Central memory CD8-positive, alpha-beta T cell (primary cell): ENCODE results near the gene MACROD2.

ENCODE experiments used
- ATAC-seq: fragments of 150-1000 bp; cut with Tn5 transposase; replicated peaks from 2 replicates; pipeline ENCODE4 v1.10.0; 2022; ENCODE audit warnings: mild to moderate bottlenecking, moderate FRiP score, moderate number of reproducible peaks; ENCODE audit not compliant: poor library complexity, severe bottlenecking; ENCODE audit errors: extremely low read depth
- DNase-seq, 2 donors: peaks; one replicate each; pipeline ENCODE4 v3.0.0; 2021; ENCODE audit warnings: low spot score in 2 of 2
- H3K27ac Mint-ChIP-seq: one replicate; pipeline ENCODE4 v1.8.0; 2022; ENCODE audit warnings: low read depth, mild to moderate bottlenecking, moderate library complexity, mixed read lengths
- H3K27me3 Mint-ChIP-seq: one replicate; pipeline ENCODE4 v1.8.0; 2022; ENCODE audit warnings: mixed read lengths
- H3K36me3 Mint-ChIP-seq: one replicate; pipeline ENCODE4 v1.8.0; 2022; ENCODE audit warnings: mild to moderate bottlenecking, moderate library complexity, mixed read lengths; ENCODE audit not compliant: insufficient read depth
- H3K4me1 Mint-ChIP-seq: one replicate; pipeline ENCODE4 v1.8.0; 2022; ENCODE audit warnings: mixed read lengths
- H3K4me3 Mint-ChIP-seq: one replicate; pipeline ENCODE4 v1.8.0; 2022; ENCODE audit warnings: mild to moderate bottlenecking, moderate library complexity, mixed read lengths
- H3K9me3 Mint-ChIP-seq: one replicate; pipeline ENCODE4 v1.8.0; 2022; ENCODE audit warnings: mixed read lengths

MACROD2 gene

GRCh38 chr20:14815340-14815739 is 820.0 kb downstream of the MACROD2 start:
- H3K9me3 Mint-ChIP-seq: peaks cover 25% of the 10 kb centered on the region
- ATAC-seq (no peak), DNase-seq (no peak)
- H3K36me3 Mint-ChIP-seq: no peaks in the 10 kb centered on the region
- H3K27ac Mint-ChIP-seq: no peak overlapping the region
- H3K27me3 Mint-ChIP-seq: no peaks in the 10 kb centered on the region
- H3K4me3 Mint-ChIP-seq: no peak overlapping the region
- H3K4me1 Mint-ChIP-seq: no peaks in the 10 kb centered on the region

GRCh38 chr20:14816471-14816870 is 821.2 kb downstream of the MACROD2 start:
- Mint-ChIP-seq H3K27me3 (no peaks in the 10 kb centered on the region), H3K27ac (no peak overlapping the region), H3K4me1 (no peaks in the 10 kb centered on the region), H3K4me3 (no peak overlapping the region), H3K36me3 (no peaks in the 10 kb centered on the region), H3K9me3 (peaks cover 24% of the 10 kb centered on the region)
- ATAC-seq (no peak), DNase-seq (no peak)

- H3K4me1 Mint-ChIP-seq: no peaks in the 10 kb centered on the region
- ATAC-seq (no peak), DNase-seq (no peak)
- H3K4me3 Mint-ChIP-seq: no peak overlapping the region
- H3K27me3 Mint-ChIP-seq: no peaks in the 10 kb centered on the region
- H3K9me3 Mint-ChIP-seq: peaks cover 18% of the 10 kb centered on the region
- H3K36me3 Mint-ChIP-seq: no peaks in the 10 kb centered on the region
- H3K27ac Mint-ChIP-seq: no peak overlapping the region
Measured at GRCh38 chr20:14817101-14817500, 821.8 kb downstream of the MACROD2 start.

- ATAC-seq (no peak), DNase-seq (no peak)
- H3K36me3 Mint-ChIP-seq: no peaks in the 10 kb centered on the region
- peaks cover 15% of the 10 kb centered on the region for H3K9me3 Mint-ChIP-seq
- no peaks in the 10 kb centered on the region for H3K4me1 Mint-ChIP-seq
- H3K27me3 Mint-ChIP-seq: no peaks in the 10 kb centered on the region
- no peak overlapping the region for H3K4me3 Mint-ChIP-seq
- no peak overlapping the region for H3K27ac Mint-ChIP-seq
Measured at GRCh38 chr20:14820771-14821170, 825.5 kb downstream of the MACROD2 start.

- H3K27ac Mint-ChIP-seq: no peak overlapping the region
- DNase-seq (no peak), ATAC-seq (no peak)
- no peaks in the 10 kb centered on the region for H3K36me3 Mint-ChIP-seq
- H3K4me1 Mint-ChIP-seq: no peaks in the 10 kb centered on the region
- no peaks in the 10 kb centered on the region for H3K27me3 Mint-ChIP-seq
- H3K9me3 Mint-ChIP-seq: peaks cover 15% of the 10 kb centered on the region
- no peak overlapping the region for H3K4me3 Mint-ChIP-seq
Measured at GRCh38 chr20:14821251-14821650, 825.9 kb downstream of the MACROD2 start.

- ATAC-seq (no peak), DNase-seq (no peak)
- Mint-ChIP-seq H3K27ac (no peak overlapping the region), H3K36me3 (no peaks in the 10 kb centered on the region), H3K9me3 (peaks cover 1% of the 10 kb centered on the region), H3K27me3 (no peaks in the 10 kb centered on the region), H3K4me1 (no peaks in the 10 kb centered on the region), H3K4me3 (no peak overlapping the region)
Measured at GRCh38 chr20:14824996-14825395, 829.7 kb downstream of the MACROD2 start.

- DNase-seq: no peak
- H3K4me1 Mint-ChIP-seq: no peaks in the 10 kb centered on the region
- no peaks in the 10 kb centered on the region for H3K9me3 Mint-ChIP-seq
- no peaks in the 10 kb centered on the region for H3K27me3 Mint-ChIP-seq
- H3K27ac Mint-ChIP-seq: no peak overlapping the region
- H3K4me3 Mint-ChIP-seq: no peak overlapping the region
- ATAC-seq: no peak
- H3K36me3 Mint-ChIP-seq: no peaks in the 10 kb centered on the region
Measured at GRCh38 chr20:14826543-14827313, 831.4 kb downstream of the MACROD2 start.

GRCh38 chr20:14828459-14828858 is 833.1 kb downstream of the MACROD2 start:
- no peaks in the 10 kb centered on the region for H3K4me1 Mint-ChIP-seq
- DNase-seq (no peak), ATAC-seq (no peak)
- no peak overlapping the region for H3K4me3 Mint-ChIP-seq
- no peaks in the 10 kb centered on the region for H3K36me3 Mint-ChIP-seq
- H3K27me3 Mint-ChIP-seq: no peaks in the 10 kb centered on the region
- H3K9me3 Mint-ChIP-seq: no peaks in the 10 kb centered on the region
- H3K27ac Mint-ChIP-seq: no peak overlapping the region

GRCh38 chr20:14829906-14830305 is 834.6 kb downstream of the MACROD2 start:
- Mint-ChIP-seq H3K36me3 (no peaks in the 10 kb centered on the region), H3K4me1 (no peaks in the 10 kb centered on the region), H3K4me3 (no peak overlapping the region), H3K9me3 (peaks cover under 1% of the 10 kb centered on the region), H3K27me3 (no peaks in the 10 kb centered on the region), H3K27ac (no peak overlapping the region)
- ATAC-seq (no peak), DNase-seq (no peak)

GRCh38 chr20:14830466-14830865 is 835.1 kb downstream of the MACROD2 start:
- no peak for ATAC-seq

GRCh38 chr20:14830899-14831298 is 835.6 kb downstream of the MACROD2 start:
- Mint-ChIP-seq H3K27me3 (no peaks in the 10 kb centered on the region), H3K36me3 (no peaks in the 10 kb centered on the region), H3K4me1 (no peaks in the 10 kb centered on the region), H3K4me3 (no peak overlapping the region), H3K9me3 (peaks cover 4% of the 10 kb centered on the region), H3K27ac (no peak overlapping the region)
- DNase-seq: no peak
- ATAC-seq: no peak

More at GRCh38 chr20:14830466-14830865, 835.1 kb downstream of the MACROD2 start:
- no peak overlapping the region for H3K4me3 Mint-ChIP-seq
- H3K27ac Mint-ChIP-seq: no peak overlapping the region
- no peaks in the 10 kb centered on the region for H3K36me3 Mint-ChIP-seq
- no peaks in the 10 kb centered on the region for H3K27me3 Mint-ChIP-seq
- peaks cover 4% of the 10 kb centered on the region for H3K9me3 Mint-ChIP-seq
- no peaks in the 10 kb centered on the region for H3K4me1 Mint-ChIP-seq
- no peak for DNase-seq

GRCh38 chr20:14832630-14833029 is 837.3 kb downstream of the MACROD2 start:
- no peaks in the 10 kb centered on the region for H3K4me1 Mint-ChIP-seq
- no peaks in the 10 kb centered on the region for H3K36me3 Mint-ChIP-seq
- peaks cover 4% of the 10 kb centered on the region for H3K9me3 Mint-ChIP-seq
- no peaks in the 10 kb centered on the region for H3K27me3 Mint-ChIP-seq
- ATAC-seq (no peak), DNase-seq (no peak)
- no peak overlapping the region for H3K4me3 Mint-ChIP-seq
- H3K27ac Mint-ChIP-seq: no peak overlapping the region

GRCh38 chr20:14838663-14839628 is 843.6 kb downstream of the MACROD2 start:
- H3K36me3 Mint-ChIP-seq: no peaks in the 10 kb centered on the region
- no peak overlapping the region for H3K27ac Mint-ChIP-seq
- H3K27me3 Mint-ChIP-seq: no peaks in the 10 kb centered on the region
- peaks cover 8% of the 10 kb centered on the region for H3K9me3 Mint-ChIP-seq
- DNase-seq (no peak), ATAC-seq (no peak)
- no peak overlapping the region for H3K4me3 Mint-ChIP-seq
- H3K4me1 Mint-ChIP-seq: no peaks in the 10 kb centered on the region
